IMR-90 (cell line): ENCODE data around the gene SLC5A2. TPM values are rescaled to one million over a fixed set of nuclear protein-coding genes. Genes with fewer than 3 reads are reported as not detected.

ENCODE experiments used
- ATAC-seq: fragments of 200-7000 bp; cut with Tn5 transposase; 2 replicates; pipeline ENCODE4 v1.9.1; 2020; ENCODE audit warnings: low read depth, mild to moderate bottlenecking, moderate library complexity
- BruUV-seq: library from RNA; stranded (reverse); fragments of 400-500 nt; replicated peaks from 2 replicates; lab custom pipeline; 2021; lab: Mats Ljungman, UMichigan
- CTCF ChIA-PET: fragments of 300-600 bp; formaldehyde crosslinking; extraction: SDS; loops from one replicate; lab custom pipeline; 2021; ENCODE audit warnings: antibody characterized with exemption; lab: Yijun Ruan, JAX
- POLR2A ChIA-PET: fragments of 300-600 bp; sonication (Branson Sonifier 250); formaldehyde crosslinking; loops from one replicate; lab custom pipeline; 2022; ENCODE audit warnings: antibody characterized with exemption; ENCODE audit not compliant: unreplicated experiment; lab: Charles Lee
- DNase-seq: peaks from one replicate; pipeline ENCODE4 v3.0.0; 2013
- H2AFZ ChIP-seq: replicated peaks from 2 replicates; pipeline ENCODE3; 2013; ENCODE audit warnings: low read length, mild to moderate bottlenecking; ENCODE audit not compliant: poor library complexity
- H2AK5ac ChIP-seq: 2 replicates; pipeline ENCODE4 v1.6.1; 2013; ENCODE audit warnings: low read depth, low read length, inconsistent platforms
- H2AK9ac ChIP-seq: replicated peaks from 2 replicates; pipeline ENCODE3; 2013; ENCODE audit warnings: mild to moderate bottlenecking, low read depth, low read length, moderate library complexity; ENCODE audit not compliant: poor library complexity
- H2BK120ac ChIP-seq: 2 replicates; pipeline ENCODE4 v1.6.1; 2013; ENCODE audit warnings: low read depth, low read length, inconsistent platforms
- H2BK15ac ChIP-seq: 3 replicates; pipeline ENCODE4 v1.6.1; 2013; ENCODE audit warnings: low read depth, low read length, inconsistent platforms
- H2BK20ac ChIP-seq: 2 replicates; pipeline ENCODE4 v1.6.1; 2013; ENCODE audit warnings: low read depth, mild to moderate bottlenecking, inconsistent platforms, low read length, moderate library complexity
- H2BK5ac ChIP-seq: 2 replicates; pipeline ENCODE4 v1.6.1; 2013; ENCODE audit warnings: mild to moderate bottlenecking, low read depth, low read length, inconsistent platforms; ENCODE audit not compliant: poor library complexity, severe bottlenecking
- H3K14ac ChIP-seq: replicated peaks from 2 replicates; pipeline ENCODE4 v1.6.1; 2013; ENCODE audit warnings: low read depth, low read length, inconsistent platforms
- H3K18ac ChIP-seq: 2 replicates; pipeline ENCODE4 v1.6.1; 2013; ENCODE audit warnings: low read depth, low read length, control low read depth
- H3K23ac ChIP-seq: 2 replicates; pipeline ENCODE4 v1.6.1; 2013; ENCODE audit warnings: low read depth, low read length, inconsistent platforms
- H3K27ac ChIP-seq: 2 replicates; pipeline ENCODE4 v1.5.1; 2013; ENCODE audit warnings: mild to moderate bottlenecking, control low read depth, low read length; ENCODE audit not compliant: insufficient read depth
- H3K27me3 ChIP-seq: 2 replicates; pipeline ENCODE4 v1.6.1; 2013; ENCODE audit warnings: low read length; ENCODE audit not compliant: control insufficient read depth, insufficient read depth
- H3K36me3 ChIP-seq: 2 replicates; pipeline ENCODE4 v1.6.1; 2013; ENCODE audit warnings: low read length, mixed read lengths; ENCODE audit not compliant: control insufficient read depth, insufficient read depth
- H3K4ac ChIP-seq: 2 replicates; pipeline ENCODE4 v1.6.1; 2013; ENCODE audit warnings: low read depth, low read length, inconsistent platforms
- H3K4me1 ChIP-seq: 2 replicates; pipeline ENCODE4 v1.6.1; 2013; ENCODE audit warnings: low read length, mixed read lengths; ENCODE audit not compliant: control insufficient read depth, insufficient read depth
- H3K4me2 ChIP-seq: 2 replicates; pipeline ENCODE4 v1.6.1; 2013; ENCODE audit warnings: low read depth, mild to moderate bottlenecking, control low read depth, low read length, moderate library complexity
- H3K4me3 ChIP-seq: 2 replicates; pipeline ENCODE4 v1.5.1; 2013; ENCODE audit warnings: low read depth, mild to moderate bottlenecking, control low read depth, low read length, moderate library complexity; ENCODE audit not compliant: insufficient read depth
- H3K56ac ChIP-seq: 2 replicates; pipeline ENCODE4 v1.6.1; 2013; ENCODE audit warnings: low read length, inconsistent platforms; ENCODE audit not compliant: insufficient read depth; ENCODE audit errors: extremely low read depth
- H3K79me1 ChIP-seq, 2 experiments: 2 replicates each; pipeline ENCODE4 v1.6.1; 2013; ENCODE audit warnings: low read length in 2 of 2, inconsistent platforms in 1 of 2, low read depth in 1 of 2
- H3K9ac ChIP-seq: 2 replicates; pipeline ENCODE4 v1.6.1; 2013; ENCODE audit warnings: low read depth, low read length, control low read depth
- H3K9me1 ChIP-seq: 2 replicates; pipeline ENCODE4 v1.6.1; 2013; ENCODE audit warnings: low read length, inconsistent platforms; ENCODE audit not compliant: insufficient read depth
- H3K9me3 ChIP-seq: 2 replicates; pipeline ENCODE4 v1.6.1; 2013; ENCODE audit warnings: low read length; ENCODE audit not compliant: control insufficient read depth, insufficient read depth
- H4K20me1 ChIP-seq: 2 replicates; pipeline ENCODE4 v1.6.1; 2013; ENCODE audit warnings: low read length, inconsistent platforms; ENCODE audit not compliant: insufficient read depth
- H4K5ac ChIP-seq: 2 replicates; pipeline ENCODE4 v1.6.1; 2013; ENCODE audit warnings: mild to moderate bottlenecking, low read depth, low read length, control low read depth
- H4K8ac ChIP-seq, 2 experiments: 2 replicates each; pipeline ENCODE4 v1.6.1; 2013; ENCODE audit warnings: low read depth in 2 of 2, low read length in 2 of 2, control low read depth in 1 of 2, inconsistent platforms in 1 of 2
- H4K91ac ChIP-seq: 2 replicates; pipeline ENCODE4 v1.6.1; 2013; ENCODE audit warnings: low read depth, low read length, inconsistent platforms; ENCODE audit not compliant: insufficient read depth
- BHLHE40 ChIP-seq: fragments of 150-350 bp; IDR thresholded peaks from 2 replicates; pipeline ENCODE4 v1.6.1; 2016; ENCODE audit warnings: mild to moderate bottlenecking, low read depth, low read length
- CTCF ChIP-seq: conservative IDR thresholded peaks from 2 replicates; pipeline ENCODE4 v1.5.1; 2012; ENCODE audit warnings: mild to moderate bottlenecking, low read depth, low read length, improper control_type of control experiment
- FOS ChIP-seq: fragments of 150-350 bp; IDR thresholded peaks from 2 replicates; pipeline ENCODE4 v1.6.1; 2016; ENCODE audit warnings: low read depth, low read length
- MAFK ChIP-seq: IDR thresholded peaks from 2 replicates; pipeline ENCODE4 v1.6.1; 2012; ENCODE audit warnings: low read depth, low read length, improper control_type of control experiment
- MAZ ChIP-seq: IDR thresholded peaks from 2 replicates; pipeline ENCODE4 v1.6.1; 2012; ENCODE audit warnings: low read depth, mild to moderate bottlenecking, low read length, improper control_type of control experiment, moderate library complexity, borderline replicate concordance
- MXI1 ChIP-seq: IDR thresholded peaks from 2 replicates; pipeline ENCODE4 v1.6.1; 2012; ENCODE audit warnings: low read depth, mild to moderate bottlenecking, low read length, moderate library complexity, borderline replicate concordance
- NFE2L2 ChIP-seq: fragments of 150-350 bp; IDR thresholded peaks from 2 replicates; pipeline ENCODE4 v1.6.1; 2016; ENCODE audit warnings: low read depth, mild to moderate bottlenecking, low read length
- POLR2A ChIP-seq: IDR thresholded peaks from 2 replicates; pipeline ENCODE4 v1.6.1; 2012; ENCODE audit warnings: mild to moderate bottlenecking, low read depth, low read length
- RAD21 ChIP-seq: IDR thresholded peaks from 2 replicates; pipeline ENCODE4 v1.6.1; 2012; ENCODE audit warnings: low read length, improper control_type of control experiment
- RCOR1 ChIP-seq: IDR thresholded peaks from 2 replicates; pipeline ENCODE4 v1.6.1; 2012; ENCODE audit warnings: mild to moderate bottlenecking, low read length, improper control_type of control experiment; ENCODE audit not compliant: insufficient replicate concordance
- SMC3 ChIP-seq: fragments of 150-350 bp; IDR thresholded peaks from 2 replicates; pipeline ENCODE4 v1.6.1; 2016; ENCODE audit warnings: low read depth, mild to moderate bottlenecking, antibody characterized with exemption, low read length, moderate library complexity
- USF2 ChIP-seq: fragments of 150-350 bp; IDR thresholded peaks from 2 replicates; pipeline ENCODE4 v1.6.1; 2017; ENCODE audit warnings: mild to moderate bottlenecking, antibody characterized with exemption, low read length, low read depth
- WGBS, 2 experiments: methylation state at CpG; one replicate each; pipeline versions ENCODE4 v1.1.5 to v1.1.7; 2013; ENCODE audit warnings: missing lambda C conversion rate in 2 of 2; ENCODE audit not compliant: insufficient read length in 1 of 2; ENCODE audit errors: extremely low coverage in 2 of 2; 5-methylcytosine and 5-hydroxymethylcytosine counted together
- dilution Hi-C: fragments of 300-500 bp; cut with HindIII; formaldehyde crosslinking; loops from one replicate; pipeline ENCODE4 v1.14.3; 2018; ENCODE audit warnings: low sequenced_read_pairs; ENCODE audit not compliant: unreplicated experiment
- in situ Hi-C: fragments of 300-500 bp; cut with MboI; formaldehyde crosslinking; loops from 3 replicates; pipeline ENCODE4 v1.14.3; 2019; ENCODE audit warnings: low sequenced_read_pairs, inconsistent platforms, mixed read lengths
- intact Hi-C: fragments of 100-400 bp; cut with micrococcal nuclease; formaldehyde crosslinking; loops from 2 replicates; pipeline ENCODE4 v1.10.0; 2022
- polyA plus RNA-seq, 3 experiments: library from polyadenylated mRNA; depleted of rRNA; stranded (reverse); fragments of >200 nt; gene quantifications; 2 replicates each; pipeline ENCODE4 v1.2.3, GENCODE V29; 2012; ENCODE audit warnings: low replicate concordance in 1 of 3
- total RNA-seq: library from RNA; depleted of rRNA; stranded (reverse); fragments of >200 nt; gene quantifications from 2 replicates; pipeline ENCODE4 v1.2.3, GENCODE V29; 2012

SLC5A2 gene
- total and polyA plus RNA-seq, 2 of the 4 experiments (the other 2 are of a cell fraction), result not detected

GRCh38 chr16:31532120-31532519, 49.2 kb downstream of the SLC5A2 start:
- H2AK9ac ChIP-seq, result no peak overlapping the region
- no peak overlapping the region for H4K5ac ChIP-seq
- no peak overlapping the region for H2BK5ac ChIP-seq
- H2BK120ac ChIP-seq, result no peak overlapping the region
- no peaks in the 10 kb centered on the region for H3K79me1 ChIP-seq
- no peak overlapping the region for H3K4ac ChIP-seq
- TF ChIP-seq BHLHE40 (no peak), SMC3 (no peak), MXI1 (no peak), USF2 (no peak), NFE2L2 (no peak), FOS (no peak), POLR2A (no peak), MAZ (no peak), CTCF (no peak), MAFK (no peak), RAD21 (no peak), RCOR1 (no peak)
- no peak overlapping the region for H2BK20ac ChIP-seq
- no peak for DNase-seq
- H4K8ac ChIP-seq, result no peak overlapping the region
- peaks cover 4% of the 10 kb centered on the region; the same call in 1 of the 2 replicates for H3K4me1 ChIP-seq
- H3K56ac ChIP-seq, result no peak overlapping the region
- no peak overlapping the region for H3K4me2 ChIP-seq
- no peak overlapping the region for H3K4me3 ChIP-seq
- no peaks in the 10 kb centered on the region for H4K20me1 ChIP-seq
- no peak overlapping the region for H2AFZ ChIP-seq
- no peak overlapping the region for H2BK15ac ChIP-seq
- no peak overlapping the region for H3K23ac ChIP-seq
- POLR2A ChIA-PET, result no interaction called here
- ATAC-seq, result no peak
- H3K18ac ChIP-seq, result no peak overlapping the region
- no peak overlapping the region for H2AK5ac ChIP-seq
- H3K14ac ChIP-seq, result no peak overlapping the region
- H3K27me3 ChIP-seq, result peaks cover 35% of the 10 kb centered on the region
- no peak overlapping the region for H3K9ac ChIP-seq
- in situ Hi-C loops (no loop called here), intact Hi-C loops (no loop called here), dilution Hi-C loops (no loop called here)
- no peaks in the 10 kb centered on the region for H3K9me1 ChIP-seq
- H3K36me3 ChIP-seq, result no peaks in the 10 kb centered on the region
- no TSS peak for BruUV-seq
- no peak overlapping the region for H3K27ac ChIP-seq
- H3K9me3 ChIP-seq, result no peaks in the 10 kb centered on the region
- 0% methylated on average over 1 of the region's 2 CpGs; no CpG with 5 or more reads in 1 of the 2 experiments for WGBS, 2 experiments
- no peak overlapping the region for H4K91ac ChIP-seq
- CTCF ChIA-PET, result no interaction called here
